ENCODE data around the gene NCOA4.
"Not testable (repeated sequence)": the region's sequence is repeated elsewhere in the genome, so short reads cannot be mapped to it uniquely, and the experiment has no call there.

The NCOA4 gene

DNA sequence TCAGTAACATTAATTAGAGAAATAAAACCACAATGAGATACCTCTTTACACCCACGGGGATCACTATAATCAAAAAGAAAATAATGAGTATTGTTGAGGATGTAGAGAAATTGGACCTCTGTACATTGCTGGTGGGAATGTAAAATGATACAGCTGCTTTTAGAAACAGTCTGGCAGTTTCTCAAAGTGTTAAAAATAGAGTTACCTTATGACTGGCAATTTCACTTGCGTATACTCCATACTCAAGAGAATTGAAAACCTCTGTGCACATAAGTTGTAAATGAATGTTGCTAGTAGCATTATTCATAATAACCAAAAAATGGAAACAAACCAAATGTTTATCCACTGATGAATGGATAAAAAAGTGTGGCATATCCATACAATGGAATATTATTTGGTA lies 51.9 kb downstream of the NCOA4 start:
- DNase-seq, result not testable (repeated sequence)

DNA sequence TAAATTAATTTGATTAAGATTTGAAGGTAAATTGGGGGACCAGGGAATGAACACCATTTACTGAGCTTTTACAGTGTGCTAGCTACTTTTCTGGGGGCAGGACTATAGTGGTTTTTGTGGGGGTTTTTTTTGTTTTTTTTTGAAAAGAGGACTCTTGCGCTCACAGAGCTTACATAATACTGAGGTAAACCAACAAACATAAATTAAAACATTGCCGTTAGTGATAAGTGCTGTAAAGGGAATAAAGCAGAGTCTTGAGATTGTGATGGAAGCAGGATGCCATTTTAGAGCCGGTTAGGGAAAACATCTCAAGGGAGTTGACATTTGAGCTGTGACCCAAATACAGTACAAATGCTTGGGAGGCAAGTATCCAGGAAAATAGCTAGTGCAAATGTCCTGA lies 56.4 kb downstream of the NCOA4 start:
- DNase-seq, result not testable (repeated sequence)

DNA sequence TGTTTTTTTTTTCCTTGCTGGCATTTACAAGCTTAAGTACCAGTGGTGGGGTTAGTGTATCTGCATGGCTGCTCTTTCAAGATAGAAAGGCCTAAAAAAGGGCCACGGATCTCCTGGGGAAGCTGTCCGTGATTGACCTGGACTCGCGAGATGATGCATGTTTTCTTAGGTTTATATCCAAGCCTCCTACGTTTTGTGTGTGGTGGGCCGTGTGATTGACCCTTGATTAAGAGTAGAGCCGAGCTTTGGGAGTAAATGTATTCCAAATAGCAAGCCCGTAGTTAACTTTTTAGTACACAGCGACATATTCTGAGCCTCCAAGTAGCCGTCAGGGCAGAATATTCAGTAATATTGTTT lies 57.6 kb downstream of the NCOA4 start:
- not testable (repeated sequence) for DNase-seq

- peak; percentile 85 to 87 for DNase-seq
Observed at GRCh38 chr10:45972106-45972812, 58.2 kb downstream of the NCOA4 start, which contains the start of gene TIMM23. Gene TIMM23, plus strand, starts transcription at chr10:45972489. Its CDS starts 136 bp downstream, at chr10:45972625.

DNA sequence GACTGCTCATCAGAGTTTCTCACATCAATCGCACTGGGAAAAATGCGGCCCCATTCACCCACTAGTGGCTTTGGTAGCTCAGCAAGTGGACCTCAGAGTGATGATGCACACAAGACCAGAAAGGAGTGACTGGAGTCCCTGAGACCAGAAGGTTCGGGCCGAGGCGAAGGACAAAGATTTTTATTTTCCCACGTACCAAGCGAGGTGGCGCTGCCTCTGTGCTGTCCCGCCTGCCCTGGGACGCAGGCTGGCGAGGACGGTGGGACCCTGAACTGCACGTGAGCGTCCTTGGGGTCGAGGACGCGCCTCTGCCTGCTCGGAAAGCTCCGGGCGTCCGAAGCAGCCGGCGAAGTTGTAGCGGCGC lies 58.7 kb downstream of the NCOA4 start:
- DNase-seq, result not testable (repeated sequence)

GRCh38 chr10:45971019-45971418 lies 59.4 kb downstream of the NCOA4 start:
- DNase-seq, result not testable (repeated sequence)

DNA sequence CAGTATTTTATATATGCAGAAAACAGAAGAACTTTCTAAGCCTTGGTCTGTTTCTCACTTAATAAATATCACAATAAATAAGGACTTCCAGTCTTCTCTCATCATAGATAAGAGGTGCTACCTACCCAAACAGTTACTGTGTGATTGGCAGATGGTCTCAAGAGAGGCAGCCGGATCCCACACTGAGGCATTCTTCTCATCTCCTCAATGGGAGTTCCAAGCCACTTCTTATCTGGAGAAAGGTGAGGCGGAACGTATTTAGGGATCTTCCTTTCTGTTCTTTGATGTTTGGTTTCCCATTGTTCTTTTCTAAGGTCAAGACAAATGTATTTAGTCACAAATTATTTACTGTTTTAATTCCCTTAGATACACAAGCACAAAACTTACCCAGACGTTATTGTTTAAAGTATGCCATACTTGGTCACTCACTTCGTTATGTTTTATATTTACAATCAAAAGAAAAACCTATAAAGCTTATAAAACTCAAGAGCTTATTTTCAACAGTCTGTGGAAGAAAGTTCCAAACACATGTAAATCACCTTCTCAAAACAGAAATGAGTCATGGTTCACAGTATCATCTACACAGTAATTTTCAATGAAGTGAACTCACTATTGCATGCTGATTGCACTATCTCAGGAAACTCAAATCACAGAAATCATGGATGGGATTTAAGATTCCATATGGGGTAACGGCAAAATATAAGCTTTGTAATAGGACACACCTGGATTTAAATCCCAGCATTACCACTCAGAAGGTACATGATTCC lies 67.6 kb downstream of the NCOA4 start:
- DNase-seq, result not testable (repeated sequence)

DNA sequence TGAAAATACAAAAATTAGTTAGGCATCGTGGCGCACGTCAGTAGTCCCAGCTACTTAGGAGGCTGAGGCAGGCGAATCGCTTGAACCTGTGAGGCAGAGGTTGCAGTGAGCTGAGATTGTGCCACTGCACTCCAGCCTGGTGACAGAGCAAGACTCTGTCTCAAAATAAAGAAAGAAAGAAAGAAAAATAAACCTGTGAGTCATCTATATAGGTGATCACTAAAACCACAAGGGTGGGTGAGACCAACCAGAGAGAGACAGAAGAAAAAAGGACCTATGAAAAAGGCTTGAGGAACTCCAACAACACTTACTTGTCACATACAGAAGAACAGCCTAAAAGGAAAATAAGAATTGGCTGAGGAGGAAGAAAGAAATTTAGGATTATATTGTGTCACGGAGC lies 72.5 kb downstream of the NCOA4 start:
- not testable (repeated sequence) for DNase-seq

DNA sequence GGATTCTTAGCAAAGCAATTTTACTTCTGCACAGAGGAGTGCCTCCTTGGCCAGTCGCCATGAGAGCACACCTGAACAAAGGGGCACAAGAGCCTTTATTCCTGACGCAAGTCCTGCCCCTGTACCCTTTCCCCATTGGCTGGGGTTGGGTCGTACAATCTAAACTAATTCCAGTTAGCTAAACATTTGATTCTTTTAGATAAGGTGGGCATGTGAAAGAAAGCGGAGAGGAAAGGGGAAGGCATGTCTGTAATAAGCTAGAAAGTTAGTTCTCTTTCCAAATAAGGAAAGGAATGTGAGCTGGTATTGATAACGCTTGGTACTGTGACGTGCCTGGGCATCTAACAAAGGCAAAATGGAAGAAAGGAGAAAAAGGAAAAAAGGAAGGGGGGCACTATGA lies 73.8 kb downstream of the NCOA4 start:
- DNase-seq, result not testable (repeated sequence)
